Measurements from ENCODE around the gene AP1M1.

AP1M1 gene

GRCh38 chr19:16185768-16186123, 12.0 kb upstream of the AP1M1 start:
- ATAC-seq, result peak; percentile 10 to 11

- no peak for ATAC-seq
Measured at GRCh38 chr19:16188521-16188920, 9.2 kb upstream of the AP1M1 start.

- ATAC-seq, result no peak
Measured at GRCh38 chr19:16190198-16190597, 7.5 kb upstream of the AP1M1 start.

GRCh38 chr19:16190736-16191135, 7.0 kb upstream of the AP1M1 start:
- no peak for ATAC-seq

- ATAC-seq, result no peak
Measured at GRCh38 chr19:16191216-16191908, 6.3 kb upstream of the AP1M1 start.

GRCh38 chr19:16193466-16193865, 4.2 kb upstream of the AP1M1 start:
- no peak for ATAC-seq

- no peak for ATAC-seq
Measured at GRCh38 chr19:16197188-16197621, 506 bp upstream of the AP1M1 start.

- no peak for ATAC-seq
Measured at GRCh38 chr19:16198370-16198651, 600 bp downstream of the AP1M1 start.

- no peak for ATAC-seq
Measured at GRCh38 chr19:16199275-16199932, 1.7 kb downstream of the AP1M1 start.

GRCh38 chr19:16200038-16201010, 2.6 kb downstream of the AP1M1 start:
- no peak for ATAC-seq

GRCh38 chr19:16201011-16201391, 3.3 kb downstream of the AP1M1 start:
- ATAC-seq, result no peak

- no peak for ATAC-seq
Measured at GRCh38 chr19:16202320-16203255, 4.9 kb downstream of the AP1M1 start.

GRCh38 chr19:16203256-16204004, 5.7 kb downstream of the AP1M1 start:
- ATAC-seq, result no peak

- ATAC-seq, result no peak
Measured at GRCh38 chr19:16204005-16204294, 6.2 kb downstream of the AP1M1 start.

- no peak for ATAC-seq
Measured at GRCh38 chr19:16205205-16206045, 7.7 kb downstream of the AP1M1 start.

GRCh38 chr19:16206046-16206605, 8.4 kb downstream of the AP1M1 start:
- no peak for ATAC-seq

- ATAC-seq, result no peak
Measured at GRCh38 chr19:16206637-16207036, 8.9 kb downstream of the AP1M1 start.

- no peak for ATAC-seq
Measured at GRCh38 chr19:16207063-16207462, 9.4 kb downstream of the AP1M1 start.

GRCh38 chr19:16207490-16208025, 9.8 kb downstream of the AP1M1 start:
- ATAC-seq, result no peak

GRCh38 chr19:16208064-16208759, 10.5 kb downstream of the AP1M1 start:
- ATAC-seq, result no peak

All from activated CD4-positive, CD25-positive, alpha-beta regulatory T cell treated with anti-CD3 and anti-CD28 coated beads, Interleukin-2, amount 50 U/mL, for 24 hours (primary cell).